Subcutaneous adipose tissue (tissue), 4 donors: Measurements from ENCODE around the gene GRAMD4. TPM values are rescaled to one million over a fixed set of nuclear protein-coding genes. Genes with fewer than 3 reads are reported as not detected.

Experiments used
- CTCF ChIP-seq: fragments of 450-650 bp; IDR thresholded peaks from one replicate; pipeline ENCODE4 v1.5.1; 2016; ENCODE audit warnings: low read depth, mild to moderate bottlenecking, control low read depth, antibody characterized with exemption, moderate library complexity
- total RNA-seq, 4 donors: library from RNA; depleted of rRNA; stranded (reverse); fragments of >200 nt; gene quantifications; one replicate each; pipeline ENCODE4 v1.1.0, GENCODE V29; 2016

The GRAMD4 gene
- total RNA-seq, 4 donors from 2014 or later = 9.9 to 39.4 (median 23.0) TPM

GRCh38 chr22:46626911-46627805 is 7.0 kb downstream of the GRAMD4 start:
- TF ChIP-seq CTCF = no peak

GRCh38 chr22:46627806-46628482 is 7.8 kb downstream of the GRAMD4 start:
- TF ChIP-seq CTCF = no peak

- TF ChIP-seq CTCF = no peak
Measured at GRCh38 chr22:46628756-46629155, 8.6 kb downstream of the GRAMD4 start.

- no peak for TF ChIP-seq CTCF
Measured at GRCh38 chr22:46629291-46629690, 9.1 kb downstream of the GRAMD4 start.

- no peak for TF ChIP-seq CTCF
Measured at GRCh38 chr22:46631113-46631512, 10.9 kb downstream of the GRAMD4 start.

- TF ChIP-seq CTCF = no peak
Measured at GRCh38 chr22:46632646-46633249, 12.6 kb downstream of the GRAMD4 start.

GRCh38 chr22:46633334-46633890 is 13.2 kb downstream of the GRAMD4 start:
- TF ChIP-seq CTCF = no peak
